Calu3 (cell line): Measurements from ENCODE around the gene ETV3L. TPM values are rescaled to one million over a fixed set of nuclear protein-coding genes. Genes with fewer than 3 reads are reported as not detected.

ENCODE experiments used
- BruUV-seq: library from RNA; stranded (reverse); fragments of 400-500 nt; replicated peaks from 2 replicates; lab custom pipeline; 2021; lab: Mats Ljungman, UMichigan
- CTCF ChIA-PET: fragments of 300-600 bp; sonication (Branson Sonifier 250); formaldehyde crosslinking; loops from one replicate; lab custom pipeline; 2022; ENCODE audit warnings: antibody characterized with exemption; lab: Charles Lee
- DNase-seq: peaks from one replicate; pipeline ENCODE4 v3.0.0; 2022
- H3K27ac Mint-ChIP-seq: one replicate; pipeline ENCODE4 v1.8.0; 2022; ENCODE audit warnings: mixed read lengths; ENCODE audit not compliant: unreplicated experiment
- H3K27me3 Mint-ChIP-seq: one replicate; pipeline ENCODE4 v1.8.0; 2022; ENCODE audit warnings: mixed read lengths; ENCODE audit not compliant: unreplicated experiment
- H3K36me3 Mint-ChIP-seq: one replicate; pipeline ENCODE4 v1.8.0; 2022; ENCODE audit warnings: mild to moderate bottlenecking, moderate library complexity, mixed read lengths; ENCODE audit not compliant: insufficient read depth, unreplicated experiment
- H3K4me1 Mint-ChIP-seq: one replicate; pipeline ENCODE4 v1.8.0; 2022; ENCODE audit warnings: mild to moderate bottlenecking, low read depth, mixed read lengths; ENCODE audit not compliant: unreplicated experiment
- H3K4me3 Mint-ChIP-seq: one replicate; pipeline ENCODE4 v1.8.0; 2022; ENCODE audit warnings: mild to moderate bottlenecking, low read depth, moderate library complexity, mixed read lengths; ENCODE audit not compliant: unreplicated experiment
- H3K9me3 Mint-ChIP-seq: one replicate; pipeline ENCODE4 v1.8.0; 2022; ENCODE audit warnings: low read depth, mixed read lengths; ENCODE audit not compliant: unreplicated experiment
- CTCF ChIP-seq: fragments of 200-600 bp; IDR thresholded peaks from one replicate; pipeline ENCODE4 v1.8.0; 2022; ENCODE audit warnings: antibody characterized with exemption; ENCODE audit not compliant: unreplicated experiment
- intact Hi-C: fragments of 100-400 bp; cut with micrococcal nuclease; formaldehyde crosslinking; loops from one replicate; pipeline ENCODE4 v1.10.0; 2022; ENCODE audit not compliant: unreplicated experiment
- total RNA-seq: library from RNA; stranded (reverse); gene quantifications from 2 replicates; pipeline ENCODE4 v1.2.3, GENCODE V29; 2022

ETV3L gene
- total RNA-seq, 1 experiment from 2014 or later, result not detected

- H3K36me3 Mint-ChIP-seq, result peaks cover 15% of the 10 kb centered on the region
- H3K4me3 Mint-ChIP-seq, result no peak overlapping the region
- H3K9me3 Mint-ChIP-seq, result no peaks in the 10 kb centered on the region
- no peak for TF ChIP-seq CTCF
- H3K27me3 Mint-ChIP-seq, result peaks cover 23% of the 10 kb centered on the region
- no peaks in the 10 kb centered on the region for H3K4me1 Mint-ChIP-seq
- CTCF ChIA-PET, result interaction anchor here (0.8 kb wide), 1 partner anchor 29 kb away, joined by 3 read pairs; no protein-coding TSS in a partner anchor
- BruUV-seq, result no TSS peak
- intact Hi-C loops, result no loop called here
- DNase-seq, result no peak
- no peak overlapping the region for H3K27ac Mint-ChIP-seq
These were observed 19.4 kb upstream of the ETV3L start for GRCh38 chr1:157119008-157119407.

DNA sequence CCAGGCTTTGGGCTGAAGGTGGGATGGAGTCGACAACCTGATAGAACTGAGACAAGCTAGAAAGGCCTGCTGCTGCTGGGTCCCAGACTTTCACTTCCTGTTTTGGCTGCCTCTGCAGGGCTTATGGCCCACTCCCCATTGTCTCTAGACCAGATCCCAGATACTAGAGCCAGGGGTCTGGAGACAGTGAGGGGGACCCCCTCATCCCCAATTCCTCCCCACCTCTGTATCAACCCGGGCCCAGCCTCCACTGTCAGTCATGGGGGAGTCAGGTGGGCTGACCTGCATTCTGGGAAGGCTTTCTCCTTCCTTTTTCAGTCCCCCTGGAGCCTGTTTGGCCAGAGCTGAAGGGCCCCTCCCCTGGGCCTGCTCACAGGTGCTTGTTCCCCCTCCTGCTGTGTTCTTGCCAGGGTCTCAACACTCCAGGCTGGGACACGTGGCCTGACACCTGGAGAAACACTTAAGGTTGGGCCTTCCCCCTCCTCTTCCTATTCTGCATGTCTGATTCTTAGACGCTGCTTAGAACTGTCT, 18.0 kb upstream of the ETV3L start:
- H3K9me3 Mint-ChIP-seq, result no peaks in the 10 kb centered on the region
- H3K36me3 Mint-ChIP-seq, result peaks cover 3% of the 10 kb centered on the region
- BruUV-seq, result no TSS peak
- H3K27me3 Mint-ChIP-seq, result peaks cover 38% of the 10 kb centered on the region
- intact Hi-C loops, result no loop called here
- H3K4me1 Mint-ChIP-seq, result no peaks in the 10 kb centered on the region
- H3K27ac Mint-ChIP-seq, result no peak overlapping the region
- TF ChIP-seq CTCF, result no peak
- DNase-seq, result no peak
- no peak overlapping the region for H3K4me3 Mint-ChIP-seq
- CTCF ChIA-PET, result no interaction called here

- Mint-ChIP-seq H3K4me3 (no peak overlapping the region), H3K27me3 (peaks cover 46% of the 10 kb centered on the region), H3K9me3 (no peaks in the 10 kb centered on the region), H3K36me3 (no peaks in the 10 kb centered on the region), H3K4me1 (no peaks in the 10 kb centered on the region), H3K27ac (no peak overlapping the region)
- no peak for DNase-seq
- intact Hi-C loops, result no loop called here
- CTCF ChIA-PET, result no interaction called here
- TF ChIP-seq CTCF, result no peak
- no TSS peak for BruUV-seq
These were observed 17.1 kb upstream of the ETV3L start for GRCh38 chr1:157116737-157117103.

DNA sequence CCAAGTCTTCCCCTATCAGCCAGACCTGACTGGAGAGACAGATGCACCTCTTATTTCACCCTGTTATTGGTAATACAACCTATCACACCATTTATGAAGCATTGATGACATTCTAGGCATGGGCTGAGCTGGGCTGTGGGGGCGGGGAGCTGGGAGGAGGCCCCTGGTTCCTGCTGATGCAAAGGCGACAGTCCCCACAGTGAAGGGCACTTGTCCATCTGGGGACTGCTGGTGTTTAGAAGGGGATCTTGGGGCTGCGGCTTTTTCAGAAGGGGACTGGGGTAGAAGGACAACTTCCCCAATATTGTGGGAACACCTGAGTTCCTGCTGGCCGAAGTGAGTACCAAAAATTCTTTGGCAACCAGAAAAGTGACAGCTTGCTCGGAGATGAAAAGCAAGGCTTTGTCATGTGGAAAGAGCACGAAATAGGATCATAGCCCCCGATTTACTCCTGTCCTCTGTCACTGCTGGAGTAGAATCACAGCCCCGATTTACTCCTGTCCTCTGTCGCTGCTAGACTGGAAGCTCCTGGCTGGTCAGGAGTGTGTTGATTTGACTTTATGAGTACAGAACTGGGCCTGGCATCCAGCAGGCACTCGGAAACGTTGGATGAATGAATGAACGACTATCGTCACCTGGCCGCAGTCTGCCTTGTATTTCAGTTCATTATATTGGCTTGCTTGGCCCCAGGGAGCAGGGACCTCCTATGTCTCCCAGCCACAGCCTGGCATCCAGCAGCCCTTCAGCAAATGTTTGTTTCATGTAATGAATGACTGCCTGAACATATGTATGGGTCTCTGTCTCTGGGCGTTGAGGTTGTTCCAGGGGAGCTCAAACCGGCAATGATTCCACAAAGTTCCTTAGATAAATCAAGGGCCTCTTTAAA, 16.5 kb upstream of the ETV3L start:
- Mint-ChIP-seq H3K36me3 (no peaks in the 10 kb centered on the region), H3K27ac (no peak overlapping the region), H3K27me3 (peaks cover 52% of the 10 kb centered on the region), H3K4me1 (no peaks in the 10 kb centered on the region), H3K9me3 (no peaks in the 10 kb centered on the region), H3K4me3 (no peak overlapping the region)
- TF ChIP-seq CTCF, result no peak
- intact Hi-C loops, result no loop called here
- CTCF ChIA-PET, result interaction anchor here (1.0 kb wide), 1 partner anchor 12 kb away, joined by 3 read pairs; no protein-coding TSS in a partner anchor
- no peak for DNase-seq
- no TSS peak for BruUV-seq
